Endometrial microvascular endothelial cells (primary cell): ENCODE data around the gene CD200R1. TPM values are rescaled to one million over a fixed set of nuclear protein-coding genes. Genes with fewer than 3 reads are reported as not detected.

Source experiments
- in situ Hi-C: cut with HindIII; loops from 2 replicates; pipeline ENCODE4 v1.10.0; 2017; ENCODE audit warnings: low sequenced_read_pairs, low pct_unique_long_range_greater_than_20kb; ENCODE audit errors: inconsistent ontology term
- total RNA-seq: library from RNA; depleted of rRNA; stranded (reverse); fragments of >200 nt; gene quantifications from one replicate; pipeline ENCODE4 v1.2.3, GENCODE V29; 2015; ENCODE audit errors: inconsistent ontology term

CD200R1 gene
- total RNA-seq, 1 donor from 2014 or later = not detected

DNA sequence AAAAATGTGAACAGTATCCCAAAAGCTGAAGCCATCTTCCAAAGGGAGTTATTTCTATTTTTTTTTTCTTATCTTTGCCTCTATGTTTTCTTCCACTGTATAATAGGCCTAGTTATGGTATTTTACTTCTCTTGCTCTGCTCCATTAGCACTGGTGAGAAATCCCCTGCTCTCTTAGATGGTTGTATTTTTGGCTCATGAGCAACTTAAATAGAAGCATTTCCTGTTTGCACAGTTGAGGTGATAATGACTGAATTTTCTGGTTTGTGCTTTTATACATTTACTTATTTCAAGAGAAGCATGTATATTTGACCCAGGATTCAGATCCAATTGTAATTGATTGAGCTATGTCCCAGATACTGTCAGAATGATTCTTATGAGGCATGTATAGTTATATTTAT, 66.7 kb downstream of the CD200R1 start:
- in situ Hi-C loops = no loop called here

DNA sequence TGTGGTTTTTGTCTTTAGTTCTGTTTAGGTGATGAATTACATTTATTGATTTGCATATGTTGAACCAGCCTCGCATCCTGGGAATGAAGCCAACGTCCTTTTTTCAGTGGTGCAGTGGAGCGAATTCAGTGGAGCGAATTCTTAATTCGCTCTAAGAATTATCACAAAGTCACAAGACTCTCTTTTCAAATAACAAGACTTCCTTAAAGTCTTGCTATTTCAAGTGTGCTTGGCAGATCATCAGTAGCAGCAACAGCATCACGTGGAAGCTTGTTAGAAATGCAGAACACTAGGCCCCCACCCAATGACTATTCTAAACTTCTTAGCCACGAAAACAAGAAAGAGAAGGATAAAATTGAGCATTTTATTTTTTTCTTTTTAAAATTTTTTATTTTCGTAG, 70.1 kb downstream of the CD200R1 start:
- in situ Hi-C loops = no loop called here

DNA sequence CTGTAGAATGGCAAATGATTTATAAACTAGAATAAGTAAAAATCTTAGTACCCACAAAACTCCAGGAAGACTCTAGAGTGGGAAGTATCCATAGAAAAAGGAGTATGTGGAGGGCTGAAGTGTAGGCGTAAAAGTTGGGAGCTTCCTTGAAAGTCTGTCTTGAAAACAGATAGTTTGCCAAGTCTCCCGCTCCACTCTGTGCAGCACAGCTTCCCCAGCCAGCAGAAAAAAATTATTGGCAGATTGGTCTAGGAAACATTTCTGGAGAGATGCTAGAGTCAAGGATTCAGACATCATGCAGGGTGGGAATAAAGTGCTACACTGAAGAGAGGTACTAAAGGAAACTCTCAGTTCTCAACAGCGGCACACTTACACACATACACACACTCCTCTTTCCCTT, 74.8 kb downstream of the CD200R1 start:
- in situ Hi-C loops = no loop called here

DNA sequence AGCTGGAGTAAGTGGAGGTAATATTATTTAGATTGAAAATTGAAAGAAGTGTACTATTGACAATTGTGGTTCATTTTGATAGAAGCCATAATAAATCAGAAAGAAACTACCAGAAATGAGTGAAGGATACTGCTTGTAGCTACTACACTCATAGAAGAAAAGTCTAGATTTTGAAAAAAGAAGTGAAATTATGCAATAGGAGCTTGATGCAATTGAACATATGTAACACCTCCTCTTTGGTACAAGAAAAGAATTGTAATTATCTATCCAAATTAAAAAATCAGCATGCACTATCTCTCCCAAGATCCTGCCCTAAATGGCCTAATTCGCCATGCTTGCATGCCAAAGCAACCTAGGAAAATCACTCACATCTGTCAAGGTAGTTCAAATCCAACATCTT, 77.1 kb downstream of the CD200R1 start:
- in situ Hi-C loops = no loop called here

DNA sequence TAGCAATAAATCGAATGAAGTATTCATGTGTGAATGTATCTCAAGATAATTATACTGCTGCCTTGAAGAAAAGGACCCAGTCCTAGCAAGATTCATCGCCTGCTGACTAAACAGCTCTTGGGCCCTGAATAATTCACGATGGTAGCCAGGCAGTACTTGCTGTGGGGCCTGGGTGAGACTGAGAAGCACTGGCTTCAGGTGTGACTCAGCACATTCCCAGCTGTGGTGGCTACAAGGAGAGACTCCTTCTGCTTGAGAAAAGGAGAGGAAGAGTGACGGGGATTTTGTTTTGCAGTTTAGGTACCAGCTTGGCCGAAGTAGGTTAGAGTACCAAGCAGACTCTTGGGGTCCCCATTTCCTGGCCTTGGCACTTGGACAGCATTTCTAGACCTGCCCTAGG, 80.6 kb downstream of the CD200R1 start:
- in situ Hi-C loops = no loop called here

DNA sequence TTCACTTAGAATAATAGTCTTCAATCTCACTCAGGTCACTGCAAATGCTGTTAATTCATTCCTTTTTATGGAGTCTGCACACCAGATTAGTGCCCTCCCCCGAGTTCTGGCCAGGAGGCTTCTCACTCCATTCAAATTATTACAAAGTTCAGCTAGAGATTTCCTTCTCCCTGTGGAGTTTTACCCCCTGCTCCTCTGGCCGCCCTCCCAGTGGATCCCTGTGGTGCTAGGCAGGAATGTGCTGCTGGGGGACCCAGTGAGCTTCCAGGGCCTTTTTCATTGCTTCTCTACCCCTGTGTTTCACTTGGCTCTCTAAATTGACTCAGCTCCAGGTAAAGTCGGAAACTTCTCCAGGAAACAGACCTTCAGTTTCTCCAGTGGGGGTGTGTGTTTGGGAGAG, 85.5 kb downstream of the CD200R1 start:
- in situ Hi-C loops = no loop called here

DNA sequence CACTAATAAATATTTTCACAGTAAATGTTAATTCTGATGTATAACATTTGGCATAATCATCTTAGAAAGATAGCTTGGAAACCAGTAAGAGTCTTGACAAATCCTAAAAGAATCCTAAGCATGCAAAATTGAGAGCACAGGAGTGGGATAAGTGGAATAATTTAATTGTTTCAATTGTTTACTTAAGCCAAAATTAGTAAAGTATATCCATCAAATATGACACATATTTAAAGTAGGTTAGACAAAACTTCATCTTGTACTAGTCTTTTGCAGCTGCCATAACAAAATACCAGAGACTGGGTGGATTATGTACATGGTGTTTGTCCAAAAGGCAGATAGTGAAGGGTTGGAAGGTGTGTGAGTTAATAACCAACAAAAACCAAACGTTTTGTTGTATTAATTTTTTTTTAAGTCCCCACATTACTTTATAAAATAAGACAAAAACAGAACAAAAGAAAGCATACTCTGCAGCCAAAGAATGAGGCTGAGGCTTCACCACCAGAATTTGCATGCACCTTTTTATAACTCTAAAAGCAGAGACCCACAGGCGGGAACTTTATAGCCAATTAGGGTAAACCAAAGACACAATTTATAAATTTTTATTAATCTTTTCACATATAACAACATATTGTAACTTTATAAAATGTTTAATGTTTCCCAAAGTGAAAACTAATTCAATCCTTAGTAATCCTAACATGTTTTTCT, 86.4 kb downstream of the CD200R1 start:
- in situ Hi-C loops = no loop called here

DNA sequence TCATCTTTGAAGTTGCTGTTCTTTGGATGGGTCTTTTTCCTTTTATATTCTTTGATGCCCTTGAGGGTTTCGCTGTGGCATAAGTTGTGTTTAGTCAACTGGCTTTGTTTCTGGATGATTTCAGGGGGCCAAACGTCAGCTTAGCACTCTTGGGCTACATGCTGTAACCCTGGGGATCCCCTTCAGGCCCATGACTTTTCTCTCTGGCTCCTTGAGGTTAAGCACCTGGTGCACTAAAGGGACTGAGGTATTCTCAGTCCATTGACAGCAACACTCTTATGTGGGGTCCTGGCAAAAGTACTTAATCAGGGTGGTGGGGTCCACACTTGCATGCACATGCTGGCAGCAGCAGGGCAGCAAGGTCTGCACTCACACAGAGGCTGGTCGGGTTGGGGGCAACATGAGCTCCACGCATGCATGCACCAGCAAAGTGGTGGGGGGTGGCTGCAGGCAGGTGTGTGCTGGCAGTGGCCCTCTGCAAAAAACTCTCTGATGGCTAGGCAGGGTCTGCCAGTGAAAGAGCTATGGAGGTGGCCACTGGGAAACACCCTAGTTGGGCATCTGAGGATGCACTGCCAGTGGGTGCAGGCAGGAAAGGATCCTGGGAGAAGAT, 90.1 kb downstream of the CD200R1 start:
- in situ Hi-C loops = no loop called here

DNA sequence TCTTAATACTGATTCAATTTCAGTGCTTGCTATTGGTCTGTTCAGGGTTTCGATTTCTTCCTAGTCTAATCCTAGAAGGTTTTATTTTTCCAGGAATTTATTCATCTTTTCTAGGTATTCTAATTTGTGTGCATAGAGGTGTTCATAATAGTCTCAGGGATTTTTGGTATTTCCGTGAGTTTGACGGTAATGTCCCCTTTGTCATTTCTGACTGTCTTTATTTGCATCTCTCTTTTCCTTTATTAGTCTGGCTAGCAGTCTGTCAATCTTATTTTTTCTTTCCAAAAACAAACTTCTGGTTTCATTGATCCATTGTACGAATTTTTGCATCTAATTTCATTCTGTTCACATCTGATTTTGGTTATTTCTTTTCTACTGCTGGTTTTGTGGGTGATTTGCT, 93.0 kb downstream of the CD200R1 start:
- in situ Hi-C loops = no loop called here

DNA sequence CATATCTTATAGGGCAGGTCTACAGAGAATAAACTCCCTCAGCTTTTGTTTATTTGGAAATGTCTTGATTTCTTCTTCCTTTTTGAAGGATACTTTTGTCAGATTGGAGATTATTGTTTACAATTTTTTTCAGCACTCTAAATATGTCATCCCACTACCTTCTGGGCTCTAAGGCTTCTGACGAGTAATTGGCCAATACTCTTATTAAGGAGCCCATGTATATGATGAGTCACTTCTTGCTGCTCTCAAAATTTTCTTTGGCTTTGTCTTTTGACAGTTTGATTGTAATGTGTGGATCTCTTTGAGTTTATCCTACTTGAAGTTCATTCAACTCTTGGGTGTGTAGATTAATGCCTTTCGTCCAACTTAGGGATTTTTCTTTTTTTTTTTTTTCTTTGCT, 99.3 kb downstream of the CD200R1 start:
- in situ Hi-C loops = no loop called here

DNA sequence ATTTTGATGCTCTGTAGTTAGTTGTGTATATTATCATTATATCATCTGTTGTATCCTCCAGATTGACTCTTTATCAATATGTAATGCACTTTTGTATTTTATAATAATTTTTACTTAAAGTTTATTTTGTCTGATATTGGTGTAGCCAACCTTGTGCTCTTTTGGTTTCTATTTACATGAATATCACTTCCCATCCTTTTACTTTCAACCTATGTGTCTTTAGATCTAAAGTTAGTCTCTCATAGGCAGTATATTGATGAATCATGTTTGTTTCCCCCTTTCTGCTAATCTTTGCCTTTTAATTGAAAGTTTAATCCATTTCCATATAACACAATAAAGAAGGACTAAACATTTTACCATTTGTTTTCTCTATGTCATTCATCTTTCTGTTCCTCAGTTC, 100.2 kb downstream of the CD200R1 start:
- in situ Hi-C loops = no loop called here

DNA sequence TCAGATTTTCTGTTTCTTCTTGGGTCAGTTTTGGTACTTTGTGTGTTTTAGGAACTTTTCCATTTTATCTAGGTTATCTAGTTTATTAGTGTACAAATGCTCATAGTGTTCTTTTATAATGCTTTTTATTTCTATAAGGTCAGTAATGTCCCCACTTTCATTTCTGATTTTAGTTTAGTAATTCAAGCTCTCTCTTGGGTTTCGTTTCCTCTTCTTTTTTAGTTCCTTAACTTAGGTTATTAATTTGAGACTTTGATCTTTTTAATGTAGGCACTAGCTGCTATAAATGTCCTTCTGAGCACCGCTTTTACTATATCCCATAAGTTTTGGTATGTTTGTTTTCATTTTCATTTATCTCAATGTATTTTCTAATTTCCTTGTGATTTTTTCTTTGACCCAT, 101.3 kb downstream of the CD200R1 start:
- in situ Hi-C loops = no loop called here

DNA sequence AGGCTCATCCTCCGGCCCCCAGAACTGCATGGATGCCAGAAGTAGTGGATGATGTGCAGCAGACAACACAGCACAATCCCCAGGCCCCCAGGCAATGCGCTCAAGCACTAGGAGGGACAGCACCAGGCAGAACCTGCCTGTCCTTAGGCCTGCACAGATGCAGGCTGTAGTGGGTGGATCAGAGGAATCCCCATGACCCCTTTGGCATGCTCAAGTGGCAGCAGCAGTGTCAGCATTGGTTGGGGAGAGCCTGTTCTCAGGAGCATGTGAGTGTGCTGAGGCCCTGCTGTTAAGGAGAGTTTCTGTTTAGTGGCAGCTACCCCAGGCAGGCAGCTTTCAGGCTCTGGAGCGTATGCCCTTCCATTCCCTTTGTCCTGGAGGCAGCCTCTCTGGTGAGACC, 103.2 kb downstream of the CD200R1 start:
- in situ Hi-C loops = no loop called here

Other genes with a start within 250 kb of the CD200R1 start
- not detected for gene CD200R1L, start 128.2 kb downstream of the CD200R1 start, total RNA-seq
- 37.1 TPM for gene GTPBP8, start 15.9 kb upstream of the CD200R1 start, total RNA-seq
- 16.4 TPM for gene BOC, start 236.5 kb upstream of the CD200R1 start, total RNA-seq